HG03521 (cell line): ENCODE results near the gene CDC42BPB.

Experiments
- ATAC-seq: cut with Tn5 transposase; IDR thresholded peaks from one replicate; pipeline ENCODE4 v1.9.1; 2021; ENCODE audit warnings: mild to moderate bottlenecking, moderate library complexity; ENCODE audit not compliant: unreplicated experiment

Gene CDC42BPB

DNA sequence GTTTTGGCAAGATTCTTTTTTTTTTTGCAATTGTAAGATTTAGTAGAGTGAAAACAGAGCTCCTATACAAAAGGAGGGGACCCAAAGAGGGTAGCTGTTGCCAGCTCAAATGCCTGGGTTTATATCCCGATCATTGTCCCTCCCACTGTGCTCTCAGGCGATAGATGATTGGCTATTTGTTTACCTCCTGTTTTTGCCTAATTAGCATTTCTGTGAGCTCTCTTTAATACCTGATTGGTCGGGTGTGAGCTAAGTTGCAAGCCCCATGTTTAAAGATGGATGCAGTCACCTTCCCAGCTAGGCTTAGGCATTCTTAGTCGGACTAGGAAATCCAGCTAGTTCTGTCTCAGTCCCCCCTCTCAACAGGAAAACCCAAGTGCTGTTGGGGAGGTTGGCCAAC lies 39.0 kb upstream of the CDC42BPB start:
- ATAC-seq = no peak

DNA sequence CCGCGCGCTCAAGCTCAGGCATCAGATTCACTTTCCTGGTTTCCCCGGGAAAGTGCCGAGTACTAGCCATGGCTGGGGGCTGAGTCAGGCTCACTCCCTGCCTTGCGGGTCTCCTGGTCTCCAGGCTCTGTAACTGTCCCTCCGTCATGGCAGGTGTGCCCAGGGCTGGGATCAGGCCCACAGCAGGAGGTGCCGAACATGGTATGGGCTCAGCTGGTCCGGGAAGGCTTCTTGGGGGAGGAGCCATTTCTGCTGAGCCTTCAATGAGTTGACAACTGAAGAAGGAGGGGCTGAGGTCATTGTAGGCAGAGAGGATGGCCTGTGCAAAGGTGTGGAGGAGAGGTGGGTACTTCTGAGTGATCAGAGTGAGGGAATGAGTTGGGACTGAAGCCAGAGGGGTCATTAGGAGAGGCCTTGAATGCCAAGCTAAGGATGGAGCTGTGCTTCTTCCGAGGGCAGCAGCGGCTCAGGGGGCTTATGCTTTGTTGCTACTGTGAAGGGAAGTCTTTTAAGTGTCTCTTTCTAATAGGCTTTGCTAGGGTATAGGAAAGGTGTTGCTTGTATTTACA lies 37.9 kb upstream of the CDC42BPB start:
- no peak for ATAC-seq

DNA sequence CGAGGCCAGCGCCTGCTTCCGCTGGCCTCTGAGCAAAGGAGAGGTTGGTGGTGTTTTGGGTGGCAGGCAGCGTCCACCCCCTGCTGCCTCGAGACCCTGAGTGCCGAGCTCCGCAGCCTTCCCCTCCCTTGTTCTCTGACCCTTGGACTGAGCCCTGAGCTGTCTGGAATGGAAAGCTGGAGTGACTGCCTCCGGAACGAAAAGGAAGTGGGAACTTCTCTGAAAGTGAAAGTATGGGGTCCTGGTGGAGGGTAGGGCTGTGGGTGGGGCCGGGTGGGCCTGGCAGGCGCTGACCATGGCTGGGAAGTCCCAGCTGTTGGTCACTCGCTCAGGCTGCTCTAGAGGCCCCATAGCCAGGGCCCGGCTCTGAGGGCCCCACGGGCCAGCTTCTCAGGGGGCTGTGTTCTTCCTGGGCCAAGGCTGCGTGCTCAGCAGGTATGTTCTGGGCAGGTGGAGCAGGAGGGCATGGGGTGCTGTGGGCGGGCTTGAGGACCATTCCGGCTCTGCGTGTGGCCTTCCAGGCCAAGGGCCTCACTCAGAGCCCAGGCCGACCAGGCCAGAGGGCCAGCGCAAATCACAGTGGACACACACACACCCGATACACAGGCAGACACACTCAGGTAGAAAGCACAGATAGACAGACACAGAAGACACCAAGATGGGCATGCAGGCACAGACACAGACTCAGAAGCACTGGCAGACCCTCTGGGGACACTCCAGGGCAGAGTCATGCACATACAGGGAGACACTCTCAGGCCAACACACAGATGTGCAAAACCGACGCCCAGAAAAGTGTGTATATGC lies 37.3 kb upstream of the CDC42BPB start, which contains the start of gene EXOC3L4:
TSS of gene EXOC3L4 (plus strand) at position 320 of the 804 bp plus-strand sequence. CDS start 5,495 bp downstream, outside the sequence.
- no peak for ATAC-seq

DNA sequence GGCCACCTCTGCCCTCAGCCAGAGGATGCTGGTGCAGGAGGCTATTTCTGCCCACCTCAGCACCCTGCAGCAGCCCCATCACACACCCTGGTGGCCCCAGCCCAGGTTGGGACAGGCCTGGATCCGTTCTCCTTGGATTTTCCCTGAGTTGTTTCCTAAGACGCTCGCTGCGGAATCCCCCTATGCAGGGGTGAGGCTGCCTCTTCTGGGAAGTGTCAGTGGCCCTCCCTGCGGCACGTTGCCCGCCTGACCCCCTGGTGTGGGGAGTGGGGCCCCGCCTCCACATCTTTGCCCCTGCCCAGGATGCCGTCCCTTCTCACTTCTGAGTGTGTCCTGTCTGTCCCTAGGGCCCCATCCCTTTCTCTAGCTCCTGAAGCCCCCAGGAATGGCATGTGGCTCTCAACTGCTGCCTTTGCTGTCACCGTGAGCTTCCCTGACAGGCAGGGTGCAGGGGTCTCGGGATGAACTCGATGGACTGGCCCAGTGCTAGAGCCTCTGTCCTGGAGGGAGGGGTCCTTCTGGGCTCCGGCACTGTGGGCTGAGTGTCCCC lies 36.6 kb upstream of the CDC42BPB start:
- no peak for ATAC-seq

DNA sequence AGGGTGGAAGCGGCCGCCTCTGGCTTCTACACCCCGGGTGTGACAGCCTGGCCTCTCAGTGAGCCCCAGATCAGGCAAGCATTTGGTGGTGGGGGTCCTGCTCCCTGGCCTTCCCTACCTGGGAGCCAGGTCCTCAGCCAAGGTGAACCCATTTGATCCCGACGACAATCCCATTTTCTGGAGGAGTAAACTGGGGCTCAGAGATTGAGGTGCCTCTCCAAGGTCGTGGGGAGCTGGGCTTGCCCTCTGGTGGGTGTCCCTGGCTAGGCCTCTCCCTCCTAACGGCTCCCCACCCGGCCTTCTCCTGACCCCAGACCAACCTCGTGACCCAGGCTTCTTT lies 34.5 kb upstream of the CDC42BPB start:
- no peak for ATAC-seq

DNA sequence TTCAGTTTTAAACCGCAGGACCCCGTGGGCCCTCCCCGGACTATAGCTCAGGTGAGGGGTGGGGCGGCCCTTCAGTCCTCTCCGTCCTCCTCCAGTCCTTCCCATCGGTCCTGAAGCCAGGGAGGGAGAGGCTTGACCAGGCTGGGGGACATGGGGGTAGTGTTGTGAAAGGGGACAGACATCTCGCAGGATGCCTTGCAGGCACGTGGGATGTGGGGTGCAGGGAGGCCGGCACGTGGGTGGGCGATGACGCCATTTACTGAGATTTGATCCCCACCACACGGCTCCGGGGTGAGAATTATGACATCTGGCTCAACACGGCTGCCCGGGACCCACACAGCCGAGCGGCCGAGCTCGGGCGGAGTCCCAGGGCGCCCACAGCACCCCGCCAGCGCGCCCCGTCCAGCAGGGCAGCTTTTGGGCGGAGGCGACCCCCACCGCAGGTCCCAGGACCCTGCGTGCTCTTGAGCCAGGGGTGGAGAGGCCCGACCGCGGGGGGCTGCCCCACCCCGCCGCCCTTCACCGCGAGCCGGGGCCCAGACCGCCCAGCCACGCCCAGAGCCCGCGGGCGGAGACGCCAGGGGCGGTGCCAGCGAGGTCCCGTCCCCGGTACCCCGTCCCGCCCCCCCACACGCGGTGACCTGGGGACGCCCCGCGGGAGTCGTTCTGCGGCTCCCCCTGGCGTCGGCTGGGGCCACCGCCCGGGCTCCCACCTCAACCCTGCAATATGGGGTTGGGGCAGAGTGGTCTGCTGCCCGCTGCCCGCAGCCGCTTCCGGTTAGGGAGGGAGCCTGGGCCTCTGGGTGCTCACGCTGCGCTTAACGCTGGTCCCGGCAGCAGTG lies 33.9 kb upstream of the CDC42BPB start:
- ATAC-seq = no peak

DNA sequence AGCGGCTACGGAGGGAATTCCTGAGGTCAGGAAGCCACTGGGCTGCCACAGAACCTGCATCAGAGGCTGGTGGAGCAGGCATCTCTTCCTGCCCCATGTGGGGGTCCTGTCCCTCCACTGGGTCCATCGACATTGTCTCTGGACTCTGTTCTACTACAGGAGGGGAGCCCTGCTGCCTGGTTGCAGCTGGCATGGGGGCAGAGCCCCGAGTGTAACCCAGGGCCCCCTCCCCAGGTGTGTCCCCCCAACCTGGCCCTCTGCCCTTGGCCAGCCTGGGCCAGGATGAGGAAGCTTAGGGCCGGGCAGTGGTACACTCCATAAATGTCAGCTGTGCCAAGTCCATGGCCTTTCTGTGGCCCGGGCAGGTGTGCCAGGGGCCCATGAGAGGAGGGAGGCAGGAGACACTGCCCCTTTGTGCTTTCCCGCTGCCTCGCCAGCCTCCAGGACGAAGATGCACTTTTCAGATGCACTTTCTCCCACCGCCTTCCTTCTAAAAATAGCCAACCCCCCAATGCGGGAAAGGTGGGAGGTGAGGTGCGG lies 33.2 kb upstream of the CDC42BPB start:
- no peak for ATAC-seq

DNA sequence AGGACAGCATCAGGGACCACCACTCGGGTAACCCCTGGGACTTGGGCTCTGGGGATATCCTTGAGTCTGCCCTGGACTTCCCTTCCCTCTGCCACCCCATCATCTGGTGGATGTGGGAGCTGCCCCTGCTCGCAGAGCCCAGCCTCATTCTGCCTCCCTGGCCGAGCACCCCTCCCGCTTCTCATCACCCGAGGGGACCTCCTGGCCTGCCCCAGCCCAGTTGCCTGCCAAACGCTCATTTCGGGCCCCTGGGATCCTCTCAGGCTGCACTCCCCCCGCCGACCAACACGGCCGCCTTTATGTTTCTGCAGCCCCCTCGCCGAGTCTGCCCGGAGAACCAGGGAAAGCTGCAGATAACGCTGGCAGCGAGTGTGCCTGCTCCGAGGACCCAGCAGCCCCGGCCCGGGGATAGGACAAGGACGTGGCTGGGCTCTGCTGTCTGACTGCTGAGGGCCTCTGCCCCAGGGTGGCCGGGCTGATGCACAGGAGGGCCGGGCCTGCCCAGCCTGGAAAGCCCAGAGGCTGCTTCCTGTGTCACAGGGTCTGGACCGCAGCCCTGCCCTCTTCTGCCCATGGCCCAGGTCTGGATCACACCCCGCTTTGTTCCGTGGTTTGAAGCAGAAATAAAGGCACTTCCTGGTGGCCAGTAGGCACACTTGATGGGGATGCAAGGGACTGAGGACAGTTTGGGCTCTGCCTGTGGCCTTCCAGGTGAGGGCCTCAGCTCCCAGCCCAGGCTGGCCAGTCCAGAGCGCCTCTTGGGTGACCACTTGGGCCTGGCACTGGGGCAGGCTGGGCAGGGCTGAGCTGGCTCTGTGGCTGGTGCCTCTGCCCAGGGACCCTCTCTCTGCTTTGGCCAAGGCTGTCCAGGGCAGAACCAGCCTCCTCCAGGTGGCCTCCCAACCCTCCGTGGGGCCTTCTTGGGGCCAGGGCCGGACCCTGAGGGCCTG lies 32.3 kb upstream of the CDC42BPB start:
- no peak for ATAC-seq

DNA sequence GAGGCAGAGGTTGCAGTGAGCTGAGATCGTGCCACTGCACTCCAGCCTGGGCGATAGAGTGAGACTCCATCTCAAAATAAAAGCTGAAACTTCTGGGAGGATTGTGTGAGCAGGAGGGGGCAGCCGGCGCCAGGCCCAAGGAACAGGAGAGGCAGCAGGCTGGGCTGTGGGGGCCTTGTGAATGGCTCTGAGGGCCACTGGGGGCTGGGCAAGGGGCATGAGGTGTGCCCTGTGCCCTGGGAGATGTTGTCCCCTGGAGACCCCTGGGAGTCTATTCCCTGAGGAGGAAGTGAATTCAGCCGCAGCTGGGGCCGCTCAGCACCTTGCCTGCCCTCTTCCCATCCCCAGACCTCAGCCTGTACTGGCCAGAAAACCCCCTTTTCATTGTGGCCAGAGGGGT lies 31.6 kb upstream of the CDC42BPB start:
- no peak for ATAC-seq

DNA sequence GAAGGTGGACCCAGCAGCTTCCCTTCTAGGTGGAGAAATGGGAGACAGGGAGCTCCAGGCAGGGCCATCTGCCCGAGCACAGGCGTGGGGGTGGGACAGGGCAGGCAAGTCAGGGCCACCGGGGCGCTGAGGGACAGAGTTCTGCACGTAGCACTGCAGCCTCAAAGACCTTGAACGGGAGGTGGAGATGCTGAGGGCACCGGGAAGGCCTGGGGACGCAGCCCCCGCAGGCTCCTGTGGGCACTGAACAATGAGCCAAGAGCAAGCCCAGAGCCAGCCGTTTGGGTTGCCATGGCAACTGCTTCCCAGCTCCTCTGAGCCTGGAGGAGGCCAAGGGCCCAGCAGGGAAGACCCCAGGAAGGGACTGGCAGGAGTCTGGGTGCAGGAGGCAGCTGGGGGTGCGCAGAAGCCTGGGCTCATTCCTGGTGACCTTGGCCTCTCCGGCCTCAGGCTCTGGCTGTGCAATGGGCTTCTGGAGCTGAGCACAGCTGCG lies 30.0 kb upstream of the CDC42BPB start:
- no peak for ATAC-seq

DNA sequence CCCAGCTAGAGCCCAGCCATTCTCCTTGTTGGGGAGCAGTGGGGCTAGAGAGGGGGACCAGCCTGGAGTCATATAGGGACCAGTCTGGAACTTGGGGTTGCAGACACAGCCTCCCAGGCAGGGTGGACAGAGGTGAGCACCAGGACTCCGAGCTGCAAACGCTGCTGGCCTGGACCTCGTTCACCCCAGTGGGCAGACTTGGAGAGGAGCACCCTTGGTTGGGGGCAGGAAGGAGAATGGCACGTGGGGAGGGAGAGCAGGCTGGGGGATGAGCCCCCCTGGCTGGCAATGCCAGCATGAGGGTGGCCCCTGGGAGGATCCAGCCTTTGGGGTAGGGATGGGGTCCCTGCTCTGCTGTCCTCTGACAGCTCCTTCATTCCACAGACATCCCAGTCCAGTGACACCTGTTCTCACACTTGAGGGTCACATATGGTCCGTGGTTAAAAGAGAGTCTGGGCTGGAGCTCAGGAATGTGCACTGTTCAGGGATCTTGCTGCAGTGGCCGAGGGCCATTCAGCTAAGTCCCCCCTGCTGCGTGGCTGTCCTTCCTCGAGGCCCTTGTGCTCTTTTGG lies 29.5 kb upstream of the CDC42BPB start:
- ATAC-seq = no peak

DNA sequence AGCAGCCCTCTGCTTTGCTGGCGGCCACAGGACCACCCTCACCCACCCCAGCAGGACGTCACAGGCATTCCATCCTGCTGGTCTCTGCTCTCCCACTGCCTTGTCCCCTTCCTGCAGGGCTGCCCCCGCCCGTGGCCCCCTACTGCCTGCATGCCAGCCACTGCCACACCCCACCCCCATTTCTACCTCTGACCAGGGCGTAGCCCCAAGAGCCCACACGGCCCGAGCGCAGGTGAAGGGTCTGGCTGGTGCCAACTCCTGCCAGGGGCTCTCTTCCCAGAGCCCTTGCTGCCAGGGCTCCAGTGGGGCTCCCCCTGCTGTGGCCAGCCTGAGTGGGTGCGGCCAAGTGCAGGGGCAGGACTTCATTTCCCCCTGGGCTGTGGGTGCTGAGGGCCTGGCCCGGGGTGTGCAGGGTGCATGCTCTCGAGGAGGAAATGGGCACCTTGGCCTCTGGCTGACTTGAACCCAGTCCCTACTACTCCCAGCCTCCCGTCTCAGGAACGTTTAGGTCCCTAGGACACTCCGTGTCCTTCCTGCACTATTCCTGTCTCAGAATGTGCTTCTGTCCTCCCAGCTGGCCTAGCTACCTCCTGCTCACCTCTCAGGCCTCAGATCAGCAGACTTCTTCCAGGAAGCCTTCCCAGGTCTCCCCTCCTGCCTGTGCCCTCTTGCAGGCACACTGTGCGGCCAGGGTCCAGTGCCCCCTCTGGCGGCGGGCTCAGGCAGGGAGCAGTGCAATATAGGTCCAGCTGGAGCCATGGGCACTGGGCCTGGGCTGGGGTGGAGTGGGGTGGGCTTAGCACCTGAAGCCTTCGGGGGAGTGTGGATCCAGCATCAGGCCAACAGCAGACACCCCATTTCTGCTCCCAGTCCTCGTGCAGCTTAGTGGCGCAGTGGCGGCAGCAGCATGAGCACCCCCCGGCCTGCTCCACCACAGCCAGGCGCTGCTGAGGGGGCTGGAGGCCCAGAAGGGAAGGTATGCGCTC lies 28.1 kb upstream of the CDC42BPB start:
- no peak for ATAC-seq

DNA sequence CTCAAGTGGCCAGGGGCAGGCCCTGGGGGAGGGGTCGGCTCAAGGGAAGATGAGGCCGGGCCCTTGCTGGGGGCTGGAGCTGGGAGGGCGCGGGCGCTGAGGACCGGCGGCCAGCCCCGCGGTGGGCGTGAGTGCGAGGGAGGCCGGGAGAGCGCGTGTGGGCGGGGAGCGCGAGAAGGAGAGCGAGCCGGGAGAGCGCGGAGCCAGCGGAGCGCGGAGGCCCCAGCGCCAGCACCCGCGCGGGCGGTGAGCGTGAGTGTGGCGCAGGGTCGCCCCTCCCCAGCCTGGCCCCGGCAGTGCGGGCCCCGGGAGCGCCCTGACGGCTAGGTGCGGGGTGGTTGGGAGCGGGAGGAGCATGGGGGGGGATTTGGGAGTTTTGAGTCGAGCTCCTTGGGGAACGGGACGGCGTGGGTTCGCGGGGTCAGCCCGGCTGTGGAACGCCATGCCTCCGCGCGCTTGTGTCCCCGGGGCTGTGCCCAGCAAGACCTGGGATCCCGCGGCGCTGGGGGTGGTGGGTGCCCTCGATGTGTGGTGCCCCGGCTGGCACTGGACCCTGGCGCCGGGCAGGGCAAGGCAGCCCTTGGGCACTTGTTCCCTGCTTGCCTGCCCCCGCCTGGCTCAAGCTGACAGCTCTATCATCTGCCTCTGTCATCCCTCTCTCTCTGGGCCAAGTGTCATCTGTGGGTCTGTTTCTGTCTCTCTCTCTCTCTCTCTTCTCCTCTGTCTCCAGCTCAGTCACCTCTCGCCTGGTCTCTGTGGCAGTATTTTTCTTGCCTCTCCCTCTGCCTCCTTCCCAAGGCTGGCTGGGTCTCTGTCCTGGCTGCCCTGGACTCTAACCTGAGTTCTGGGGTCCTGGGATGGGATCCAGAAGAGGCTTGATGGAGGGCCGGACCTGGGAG lies 26.9 kb upstream of the CDC42BPB start, which contains the start of gene LBHD2:
TSS of gene LBHD2 (plus strand) at position 190 of the 899 bp plus-strand sequence. CDS start 1,803 bp downstream, outside the sequence.
- no peak for ATAC-seq

DNA sequence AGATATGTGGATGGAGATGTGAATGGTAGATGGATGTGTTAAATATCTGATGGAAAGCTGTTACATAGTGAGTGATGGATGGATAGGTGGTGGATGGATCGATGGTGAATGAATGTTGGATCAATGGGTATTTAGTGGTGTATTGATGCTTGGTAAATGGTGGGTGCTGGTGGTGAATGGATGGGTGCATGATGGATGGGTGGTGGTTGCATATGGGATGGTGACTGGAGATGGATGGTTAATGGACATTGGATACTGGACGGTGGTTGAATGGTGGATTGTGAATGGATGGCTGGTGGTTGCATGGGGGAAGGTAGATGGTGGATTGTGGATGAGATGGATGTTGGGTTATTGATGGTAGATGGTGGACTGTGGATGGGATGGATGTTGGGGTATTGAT lies 24.6 kb upstream of the CDC42BPB start:
- ATAC-seq = no peak

DNA sequence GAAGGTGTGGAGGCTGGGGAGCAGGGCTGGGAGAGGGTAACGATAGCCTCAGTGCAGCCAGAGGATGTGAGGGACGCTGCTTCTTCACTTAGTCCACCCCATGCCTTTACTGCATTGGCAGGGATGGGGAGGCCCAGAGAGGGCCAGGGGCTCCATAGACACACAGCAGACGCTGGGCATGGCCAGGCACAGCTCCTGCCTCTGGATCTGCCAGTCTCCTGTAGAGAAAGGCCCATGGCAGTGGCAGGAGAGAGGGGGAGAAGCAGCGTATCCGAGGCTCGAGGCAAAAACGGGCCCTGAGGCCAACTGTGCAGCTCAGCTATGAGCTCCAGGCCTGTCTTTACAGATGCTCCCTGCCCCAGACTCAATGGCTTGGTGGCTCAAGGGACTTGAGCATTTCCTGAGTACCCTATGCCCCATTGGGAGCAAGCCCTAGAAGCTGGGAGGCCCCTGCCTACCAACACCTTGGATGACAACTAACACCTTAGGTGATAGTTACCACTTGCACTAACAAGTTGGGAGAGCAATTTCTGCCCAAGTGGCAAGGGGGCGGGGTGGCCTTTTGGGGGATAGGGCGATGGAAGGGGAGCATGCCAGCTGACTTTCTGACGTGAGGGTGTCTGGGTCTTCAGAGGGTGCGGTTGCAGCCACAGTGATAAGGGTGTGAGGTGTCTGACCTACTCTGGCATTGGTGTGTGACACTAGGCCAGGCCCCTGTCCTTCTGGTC lies 21.7 kb upstream of the CDC42BPB start:
- no peak for ATAC-seq

DNA sequence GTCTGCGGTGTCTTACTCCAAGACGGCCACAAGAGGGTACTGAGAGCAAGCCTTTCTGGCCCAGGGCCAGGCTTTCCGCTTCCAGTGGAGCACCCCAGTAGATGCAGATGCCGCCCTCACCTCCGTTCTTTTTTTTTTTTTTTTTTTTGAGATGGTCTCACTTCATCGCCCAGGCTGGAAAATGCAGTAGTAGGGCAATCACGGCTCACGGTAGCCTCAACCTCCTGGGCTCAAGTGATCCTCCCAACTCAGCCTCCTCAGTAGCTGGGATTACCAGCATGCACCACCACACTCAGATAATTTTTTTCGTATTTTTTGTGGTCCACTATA lies 21.0 kb upstream of the CDC42BPB start:
- ATAC-seq = peak; percentile 52
